Measurements from ENCODE around the gene DNAJC18. TPM values are rescaled to one million over a fixed set of nuclear protein-coding genes. Genes with fewer than 3 reads are reported as not detected.
A peak's percentile ranks its signal among the peaks of the same experiment; 100 is the strongest.

DNAJC18 gene
- total RNA-seq, 1 donor from 2014 or later: 7.6 TPM

DNA sequence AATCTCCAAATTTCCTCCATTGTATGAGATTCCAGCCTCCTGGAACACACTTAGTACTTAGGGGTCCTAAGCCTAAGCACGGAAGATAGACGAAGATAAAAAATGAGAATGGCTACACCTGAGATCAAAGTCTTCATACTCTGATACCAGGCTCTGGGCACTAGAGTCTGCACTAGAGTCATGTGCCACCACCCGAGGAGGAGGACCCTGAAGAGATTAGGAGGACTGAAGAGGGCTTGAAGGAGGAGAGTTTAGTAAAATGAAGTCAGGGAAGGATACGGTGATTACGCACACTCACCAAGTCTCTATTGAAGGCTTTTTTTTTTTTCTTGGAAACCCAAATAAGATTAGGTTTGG, 34.9 kb downstream of the DNAJC18 start:
- Histone ChIP-seq H3K4me3 (peak overlapping the region in 1 of 2 donors; percentile 40), H3K27ac (peak overlapping the region; percentile 82), H3K36me3 (no peaks in the 10 kb centered on the region), H3K4me1 (peaks cover 16% of the 10 kb centered on the region), H3K27me3 (no peaks in the 10 kb centered on the region), H3K9me3 (no peaks in the 10 kb centered on the region)
- TF ChIP-seq, protein P1, sequence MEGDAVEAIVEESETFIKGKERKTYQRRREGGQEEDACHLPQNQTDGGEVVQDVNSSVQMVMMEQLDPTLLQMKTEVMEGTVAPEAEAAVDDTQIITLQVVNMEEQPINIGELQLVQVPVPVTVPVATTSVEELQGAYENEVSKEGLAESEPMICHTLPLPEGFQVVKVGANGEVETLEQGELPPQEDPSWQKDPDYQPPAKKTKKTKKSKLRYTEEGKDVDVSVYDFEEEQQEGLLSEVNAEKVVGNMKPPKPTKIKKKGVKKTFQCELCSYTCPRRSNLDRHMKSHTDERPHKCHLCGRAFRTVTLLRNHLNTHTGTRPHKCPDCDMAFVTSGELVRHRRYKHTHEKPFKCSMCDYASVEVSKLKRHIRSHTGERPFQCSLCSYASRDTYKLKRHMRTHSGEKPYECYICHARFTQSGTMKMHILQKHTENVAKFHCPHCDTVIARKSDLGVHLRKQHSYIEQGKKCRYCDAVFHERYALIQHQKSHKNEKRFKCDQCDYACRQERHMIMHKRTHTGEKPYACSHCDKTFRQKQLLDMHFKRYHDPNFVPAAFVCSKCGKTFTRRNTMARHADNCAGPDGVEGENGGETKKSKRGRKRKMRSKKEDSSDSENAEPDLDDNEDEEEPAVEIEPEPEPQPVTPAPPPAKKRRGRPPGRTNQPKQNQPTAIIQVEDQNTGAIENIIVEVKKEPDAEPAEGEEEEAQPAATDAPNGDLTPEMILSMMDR (IDR thresholded peaks at IDR 0.05): no peak
- no peak for TF ChIP-seq POLR2A (IDR thresholded peaks at IDR 0.05)
- no peak for TF ChIP-seq POLR2AphosphoS5 (IDR thresholded peaks at IDR 0.05; ENCODE audit: insufficient read depth in 1 of 2, low read depth in 1 of 2)
- no peak for DNase-seq (ENCODE audit: extremely low spot score in 2 of 2)
- intact Hi-C loops (cut with DNase I): no loop called here

DNA sequence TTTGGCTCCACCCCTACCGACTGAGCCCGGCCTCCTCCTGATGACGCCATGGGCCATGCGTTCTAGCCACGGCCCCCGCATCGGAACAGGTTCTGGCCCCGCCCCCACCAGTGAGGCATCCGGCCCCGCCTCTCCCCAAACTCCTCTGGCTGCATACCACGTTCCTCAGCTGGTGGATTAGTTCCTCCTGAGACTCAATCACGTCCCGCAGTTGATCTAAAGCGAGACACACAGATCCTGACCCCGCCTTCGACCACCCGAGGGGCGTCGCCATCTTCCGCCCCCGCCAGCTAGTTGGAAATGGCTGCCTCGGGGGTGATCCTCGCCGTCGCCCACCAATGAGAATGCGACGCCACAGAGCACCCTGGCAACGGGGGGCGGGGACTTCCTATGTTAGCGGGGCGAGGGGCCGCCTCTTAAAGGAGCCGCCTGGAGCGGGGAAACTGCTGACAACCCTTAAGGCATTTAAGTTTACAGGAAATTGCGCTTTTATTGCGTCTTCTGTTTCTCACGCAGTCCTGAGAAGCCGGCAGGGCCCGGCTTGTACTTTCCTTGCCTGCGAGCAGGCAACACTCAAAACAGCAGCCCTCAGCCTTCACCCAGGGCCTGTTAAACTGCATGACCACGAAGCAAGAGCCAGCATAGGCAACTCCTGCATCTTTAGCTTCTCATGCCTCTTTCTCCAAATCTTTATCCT, 35.4 kb downstream of the DNAJC18 start, which contains the start of gene SPATA24:
Gene SPATA24 (minus strand): TSS at position 303 of the 697 bp plus-strand sequence. CDS start 29 bp downstream, at position 274.
- Histone ChIP-seq H3K27me3 (no peaks in the 10 kb centered on the region), H3K4me1 (peaks cover 16% of the 10 kb centered on the region), H3K4me3 (peak within 1 kb of the TSS; percentile 40 to 50), H3K9me3 (no peaks in the 10 kb centered on the region), H3K36me3 (no peaks in the 10 kb centered on the region), H3K27ac (peak within 1 kb of the TSS; percentile 82)
- DNase-seq (ENCODE audit: extremely low spot score in 2 of 2): peak in 1 of 2 donors; percentile 97
- TF ChIP-seq, protein P1 (IDR thresholded peaks at IDR 0.05): no peak
- peak in 1 of 2 donors; percentile 8 for TF ChIP-seq POLR2A (IDR thresholded peaks at IDR 0.05)
- peak; percentile 90 for TF ChIP-seq POLR2AphosphoS5 (IDR thresholded peaks at IDR 0.05; ENCODE audit: insufficient read depth in 1 of 2, low read depth in 1 of 2)
- intact Hi-C loops (cut with DNase I): no loop called here

DNA sequence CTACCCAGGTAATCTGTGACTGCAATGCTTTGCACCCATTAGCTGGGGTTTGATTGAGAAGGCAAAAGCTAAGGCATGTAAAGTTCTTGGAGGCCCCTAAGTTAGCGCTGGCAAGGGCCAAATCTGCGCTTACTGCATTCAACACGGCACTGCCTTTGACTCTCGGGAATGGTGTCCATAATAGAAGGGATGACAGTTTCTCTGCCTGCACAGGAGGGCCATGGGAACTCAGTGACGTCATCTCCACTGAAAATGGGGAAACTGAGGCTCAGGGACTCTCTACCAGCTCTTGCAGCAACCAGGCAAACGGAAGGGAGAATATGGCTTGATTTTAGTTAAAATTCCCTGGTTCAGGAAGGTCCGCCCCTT, 35.9 kb downstream of the DNAJC18 start:
- Histone ChIP-seq H3K27me3 (no peaks in the 10 kb centered on the region), H3K36me3 (no peaks in the 10 kb centered on the region), H3K9me3 (no peaks in the 10 kb centered on the region), H3K4me1 (peaks cover 16% of the 10 kb centered on the region), H3K27ac (peak overlapping the region; percentile 82), H3K4me3 (peak overlapping the region; percentile 40 to 50)
- TF ChIP-seq POLR2A (IDR thresholded peaks at IDR 0.05) (no peak), POLR2AphosphoS5 (IDR thresholded peaks at IDR 0.05; ENCODE audit: insufficient read depth in 1 of 2, low read depth in 1 of 2) (no peak)
- intact Hi-C loops (cut with DNase I): no loop called here
- DNase-seq (ENCODE audit: extremely low spot score in 2 of 2): no peak

DNA sequence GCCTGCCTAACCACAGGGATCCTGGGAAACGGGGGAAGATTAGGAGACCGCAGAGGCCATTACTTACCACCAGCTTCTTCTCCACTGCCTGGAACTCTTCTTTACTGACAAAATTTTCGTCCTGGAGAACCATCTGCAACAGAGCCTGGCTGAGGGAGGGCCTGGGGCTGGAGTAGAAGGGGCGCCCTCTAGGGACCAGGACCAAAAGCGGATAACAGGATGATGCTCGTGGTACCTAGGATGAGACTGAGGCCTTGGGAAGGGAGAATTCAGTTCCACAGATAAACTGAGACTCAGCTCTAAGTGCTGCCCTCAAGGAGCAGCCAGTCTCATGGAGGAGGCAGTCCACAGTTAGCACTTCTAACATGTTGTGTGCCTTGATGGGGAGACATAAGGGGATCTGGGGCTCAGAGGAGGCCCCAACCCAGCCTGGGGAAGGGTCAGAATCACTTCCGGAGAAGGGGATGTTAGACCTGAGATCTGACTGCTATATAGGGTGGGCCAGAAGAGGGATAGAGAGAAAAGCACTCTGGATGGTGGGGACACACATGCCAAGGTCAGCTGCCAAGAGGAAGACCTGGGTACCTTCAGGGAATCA, 36.7 kb downstream of the DNAJC18 start:
- TF ChIP-seq POLR2A (IDR thresholded peaks at IDR 0.05) (no peak), POLR2AphosphoS5 (IDR thresholded peaks at IDR 0.05; ENCODE audit: insufficient read depth in 1 of 2, low read depth in 1 of 2) (no peak)
- TF ChIP-seq, protein P1 (IDR thresholded peaks at IDR 0.05): no peak
- Histone ChIP-seq H3K36me3 (no peaks in the 10 kb centered on the region), H3K27me3 (no peaks in the 10 kb centered on the region), H3K4me3 (no peak overlapping the region), H3K4me1 (peaks cover 16% of the 10 kb centered on the region), H3K9me3 (no peaks in the 10 kb centered on the region), H3K27ac (peak overlapping the region; percentile 82)
- no peak for DNase-seq (ENCODE audit: extremely low spot score in 2 of 2)
- intact Hi-C loops (cut with DNase I): no loop called here

DNA sequence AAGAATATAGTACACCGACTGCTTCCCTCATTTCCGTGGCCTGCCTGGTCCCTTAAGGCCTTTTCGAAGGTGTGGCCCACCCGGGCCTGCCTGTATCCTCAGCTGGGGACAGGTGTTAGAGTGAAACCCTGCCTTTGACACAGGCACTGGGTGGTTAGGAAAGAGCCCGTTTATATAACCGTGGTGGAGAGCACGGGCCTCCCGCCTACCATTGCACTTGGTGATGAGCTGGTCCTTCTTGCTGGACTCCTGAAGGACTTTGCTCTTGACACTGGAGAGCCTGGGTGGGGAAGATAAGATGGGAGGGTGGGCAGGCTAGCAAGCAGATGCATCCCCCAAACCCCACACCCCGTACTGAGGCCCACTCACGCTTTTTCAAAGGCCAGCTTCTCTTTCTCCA, 37.8 kb downstream of the DNAJC18 start:
- no peak for DNase-seq (ENCODE audit: extremely low spot score in 2 of 2)
- Histone ChIP-seq H3K27ac (no peak overlapping the region), H3K36me3 (no peaks in the 10 kb centered on the region), H3K4me3 (no peak overlapping the region), H3K4me1 (peaks cover 16% of the 10 kb centered on the region), H3K9me3 (no peaks in the 10 kb centered on the region), H3K27me3 (no peaks in the 10 kb centered on the region)
- no peak for TF ChIP-seq POLR2A (IDR thresholded peaks at IDR 0.05)
- intact Hi-C loops (cut with DNase I): no loop called here

Data from vagina (tissue), 2 donors.